IPS-11a (cell line): ENCODE data around the gene SOX8.

Source experiments
- H3K4me3 ChIP-seq: one replicate; pipeline ENCODE4 v1.5.1; 2013; ENCODE audit warnings: low read depth, low read length, control low read depth

SOX8 gene

GRCh38 chr16:1003391-1004347 lies 22.1 kb downstream of the SOX8 start:
- H3K4me3 ChIP-seq = no peak overlapping the region

GRCh38 chr16:1005286-1005685 lies 23.7 kb downstream of the SOX8 start:
- no peak overlapping the region for H3K4me3 ChIP-seq

- H3K4me3 ChIP-seq = no peak overlapping the region
Observed at GRCh38 chr16:1006781-1007180, 25.2 kb downstream of the SOX8 start.

- no peak overlapping the region for H3K4me3 ChIP-seq
Observed at GRCh38 chr16:1007284-1007850, 25.8 kb downstream of the SOX8 start.

GRCh38 chr16:1008085-1008484 lies 26.5 kb downstream of the SOX8 start:
- H3K4me3 ChIP-seq = no peak overlapping the region

GRCh38 chr16:1009358-1010150 lies 28.0 kb downstream of the SOX8 start:
- no peak overlapping the region for H3K4me3 ChIP-seq

GRCh38 chr16:1010251-1010650 lies 28.7 kb downstream of the SOX8 start:
- H3K4me3 ChIP-seq = no peak overlapping the region

GRCh38 chr16:1010815-1011214 lies 29.2 kb downstream of the SOX8 start:
- H3K4me3 ChIP-seq = no peak overlapping the region

- no peak overlapping the region for H3K4me3 ChIP-seq
Observed at GRCh38 chr16:1011316-1012082, 29.9 kb downstream of the SOX8 start.

GRCh38 chr16:1012135-1012534 lies 30.6 kb downstream of the SOX8 start:
- no peak overlapping the region for H3K4me3 ChIP-seq

- H3K4me3 ChIP-seq = no peak overlapping the region
Observed at GRCh38 chr16:1012722-1013592, 31.4 kb downstream of the SOX8 start.

- no peak overlapping the region for H3K4me3 ChIP-seq
Observed at GRCh38 chr16:1013593-1013900, 32.0 kb downstream of the SOX8 start.

- no peak overlapping the region for H3K4me3 ChIP-seq
Observed at GRCh38 chr16:1014221-1014620, 32.7 kb downstream of the SOX8 start.

- no peak overlapping the region for H3K4me3 ChIP-seq
Observed at GRCh38 chr16:1014771-1015495, 33.4 kb downstream of the SOX8 start.

GRCh38 chr16:1018447-1019198 lies 37.1 kb downstream of the SOX8 start:
- no peak overlapping the region for H3K4me3 ChIP-seq

GRCh38 chr16:1019231-1020090 lies 37.9 kb downstream of the SOX8 start:
- H3K4me3 ChIP-seq = no peak overlapping the region

- H3K4me3 ChIP-seq = no peak overlapping the region
Observed at GRCh38 chr16:1020091-1020399, 38.5 kb downstream of the SOX8 start.

- no peak overlapping the region for H3K4me3 ChIP-seq
Observed at GRCh38 chr16:1020591-1020990, 39.0 kb downstream of the SOX8 start.
